ENCODE data around the gene ZNF335. TPM values are rescaled to one million over a fixed set of nuclear protein-coding genes. Genes with fewer than 3 reads are reported as not detected.

The ZNF335 gene
- total RNA-seq, 3 donors from 2014 or later (not counting 1 experiment from before 2014, with no cell fraction given) = 101 to 119 (median 102) TPM

DNA sequence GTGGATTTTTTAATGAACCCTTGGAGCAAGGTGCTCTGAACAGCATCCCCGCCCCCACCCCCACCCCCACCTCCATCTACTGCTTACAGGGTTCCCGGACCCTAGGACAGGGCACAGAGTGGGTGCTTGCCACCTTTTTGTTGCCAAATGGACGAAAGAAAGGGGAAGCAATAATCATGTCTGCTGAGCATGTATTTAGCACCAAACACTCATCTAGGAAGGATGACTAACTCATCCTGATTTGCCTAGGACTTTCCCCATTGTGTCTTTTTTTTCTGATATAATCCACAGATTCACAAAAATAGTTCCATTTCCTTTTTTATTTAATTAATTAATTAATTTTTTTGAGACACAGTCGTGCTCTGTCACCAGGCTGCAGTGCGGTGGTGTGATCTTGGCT lies 58.9 kb downstream of the ZNF335 start:
- Histone ChIP-seq H3K4me1 (ENCODE audit: control insufficient read depth, insufficient read depth, low read length) (peaks cover 23% of the 10 kb centered on the region), H3K4me3 (ENCODE audit: low read length) (no peak overlapping the region), H3K9me3 (ENCODE audit: control insufficient read depth, insufficient read depth, low read length) (no peaks in the 10 kb centered on the region), H3K27me3 (ENCODE audit: control insufficient read depth, insufficient read depth, low read length) (peaks cover 10% of the 10 kb centered on the region), H3K36me3 (ENCODE audit: control insufficient read depth, insufficient read depth, low read length) (no peaks in the 10 kb centered on the region), H3K27ac (ENCODE audit: low read length) (no peak overlapping the region)
- TF ChIP-seq, protein P1, sequence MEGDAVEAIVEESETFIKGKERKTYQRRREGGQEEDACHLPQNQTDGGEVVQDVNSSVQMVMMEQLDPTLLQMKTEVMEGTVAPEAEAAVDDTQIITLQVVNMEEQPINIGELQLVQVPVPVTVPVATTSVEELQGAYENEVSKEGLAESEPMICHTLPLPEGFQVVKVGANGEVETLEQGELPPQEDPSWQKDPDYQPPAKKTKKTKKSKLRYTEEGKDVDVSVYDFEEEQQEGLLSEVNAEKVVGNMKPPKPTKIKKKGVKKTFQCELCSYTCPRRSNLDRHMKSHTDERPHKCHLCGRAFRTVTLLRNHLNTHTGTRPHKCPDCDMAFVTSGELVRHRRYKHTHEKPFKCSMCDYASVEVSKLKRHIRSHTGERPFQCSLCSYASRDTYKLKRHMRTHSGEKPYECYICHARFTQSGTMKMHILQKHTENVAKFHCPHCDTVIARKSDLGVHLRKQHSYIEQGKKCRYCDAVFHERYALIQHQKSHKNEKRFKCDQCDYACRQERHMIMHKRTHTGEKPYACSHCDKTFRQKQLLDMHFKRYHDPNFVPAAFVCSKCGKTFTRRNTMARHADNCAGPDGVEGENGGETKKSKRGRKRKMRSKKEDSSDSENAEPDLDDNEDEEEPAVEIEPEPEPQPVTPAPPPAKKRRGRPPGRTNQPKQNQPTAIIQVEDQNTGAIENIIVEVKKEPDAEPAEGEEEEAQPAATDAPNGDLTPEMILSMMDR (IDR thresholded peaks at IDR 0.05) = no peak
- H3K9me3 Mint-ChIP-seq = no peaks in the 10 kb centered on the region
- H3K27ac Mint-ChIP-seq = no peak overlapping the region
- peaks cover 9 to 16% of the 10 kb centered on the region in 2 donors for H3K4me1 Mint-ChIP-seq
- DNase-seq (no peak), ATAC-seq (no peak)
- H3K27me3 Mint-ChIP-seq (ENCODE audit: low read depth in 2 of 2) = peaks cover 8 to 10% of the 10 kb centered on the region in 2 donors
- no peak overlapping the region for H3K4me3 Mint-ChIP-seq
- no peaks in the 10 kb centered on the region for H3K36me3 Mint-ChIP-seq
- 85% methylated on average over 4 of the region's 5 CpGs for WGBS (ENCODE audit: insufficient coverage)
- intact Hi-C loops (cut with micrococcal nuclease) = no loop called here

DNA sequence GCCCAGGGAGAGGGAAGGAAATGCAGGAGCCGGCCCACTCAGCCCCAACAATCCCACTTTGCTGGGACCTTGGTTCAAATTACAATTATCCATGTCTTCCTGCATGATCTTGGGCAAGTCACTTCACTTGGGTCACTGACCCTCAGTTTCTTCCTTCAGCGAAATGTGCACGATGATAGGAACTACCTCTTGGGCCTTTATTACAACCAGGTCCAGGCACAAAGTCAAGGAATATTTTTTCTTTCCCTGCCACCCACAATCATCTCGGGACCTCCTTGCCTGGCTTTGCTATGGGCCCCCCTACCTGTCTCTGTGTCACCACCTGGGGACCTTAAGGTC lies 59.7 kb downstream of the ZNF335 start:
- Histone ChIP-seq H3K27me3 (ENCODE audit: control insufficient read depth, insufficient read depth, low read length) (peaks cover 10% of the 10 kb centered on the region), H3K4me3 (ENCODE audit: low read length) (no peak overlapping the region), H3K4me1 (ENCODE audit: control insufficient read depth, insufficient read depth, low read length) (peaks cover 23% of the 10 kb centered on the region), H3K9me3 (ENCODE audit: control insufficient read depth, insufficient read depth, low read length) (no peaks in the 10 kb centered on the region), H3K27ac (ENCODE audit: low read length) (no peak overlapping the region), H3K36me3 (ENCODE audit: control insufficient read depth, insufficient read depth, low read length) (no peaks in the 10 kb centered on the region)
- DNase-seq (no peak), ATAC-seq (no peak)
- intact Hi-C loops (cut with micrococcal nuclease) = no loop called here
- WGBS (ENCODE audit: insufficient coverage) = 52% methylated on average over 4 of the region's 4 CpGs
- Mint-ChIP-seq H3K27me3 (ENCODE audit: low read depth in 2 of 2) (peaks cover 5 to 10% of the 10 kb centered on the region in 2 donors), H3K4me1 (peaks cover 9 to 16% of the 10 kb centered on the region in 2 donors), H3K27ac (peak overlapping the region in 1 of 2 donors; percentile 88), H3K9me3 (no peaks in the 10 kb centered on the region), H3K4me3 (peak overlapping the region; percentile 73), H3K36me3 (no peaks in the 10 kb centered on the region)
- TF ChIP-seq, protein P1 (IDR thresholded peaks at IDR 0.05) = no peak

DNA sequence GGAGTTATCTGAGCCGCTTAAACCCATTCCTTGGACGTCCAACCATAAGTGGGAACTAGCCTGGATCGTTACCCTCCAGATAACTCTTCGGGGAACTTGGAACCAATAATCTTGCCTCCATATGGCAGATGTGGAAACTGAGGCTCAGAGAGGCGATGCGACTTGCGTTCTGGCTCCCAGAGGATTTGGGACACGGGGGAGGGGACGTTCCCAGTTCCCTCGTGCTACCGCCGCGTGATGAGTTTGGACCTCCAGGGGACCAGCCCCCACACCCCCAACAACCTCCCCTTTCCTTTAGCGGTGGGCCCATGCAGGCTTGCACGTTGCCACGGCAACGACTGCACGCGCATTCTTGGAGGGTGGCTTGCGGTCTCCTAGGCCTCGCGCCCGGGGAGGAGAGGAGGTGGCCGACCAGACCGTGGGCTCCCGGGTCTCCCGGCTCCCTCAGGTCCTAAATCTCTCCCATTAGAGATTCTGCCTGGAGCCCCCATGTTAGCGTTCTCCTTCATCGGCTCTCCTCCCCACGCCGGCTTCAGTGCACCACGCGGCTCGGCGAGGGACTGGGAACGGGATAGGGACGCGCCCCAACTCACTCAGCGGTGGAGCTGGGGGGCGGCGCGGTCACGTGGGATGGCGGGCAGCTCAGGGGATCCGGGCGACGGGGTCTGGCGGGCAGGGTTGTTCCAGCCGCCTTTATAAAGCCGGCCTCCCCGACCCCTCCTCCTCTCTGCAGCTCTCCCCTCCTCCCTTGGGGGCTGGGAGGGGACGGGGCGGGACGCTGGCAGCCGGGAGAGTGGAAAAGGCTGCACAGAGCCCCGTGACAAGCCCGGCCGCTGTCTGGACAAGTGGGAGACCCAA lies 60.3 kb downstream of the ZNF335 start, which contains the start of gene PLTP:
Gene PLTP, minus strand, starts transcription at position 670 of the 858 bp plus-strand sequence. CDS start 703 bp downstream, outside the sequence.
- peak within 1 kb of the TSS; percentile 73 to 88 for H3K27ac Mint-ChIP-seq
- WGBS (ENCODE audit: insufficient coverage) = 2% methylated on average over 57 of the region's 58 CpGs
- intact Hi-C loops (cut with micrococcal nuclease) = loop anchor here (1.0 to 2.0 kb wide), 2 partner anchors 21 to 60 kb away; partner anchors contain the start of genes CTSA and NEURL2
- H3K27me3 Mint-ChIP-seq (ENCODE audit: low read depth in 2 of 2) = peaks cover 5 to 10% of the 10 kb centered on the region in 2 donors
- Histone ChIP-seq H3K4me3 (ENCODE audit: low read length) (peak within 1 kb of the TSS; percentile 41), H3K27ac (ENCODE audit: low read length) (no peak within 1 kb of the TSS), H3K9me3 (ENCODE audit: control insufficient read depth, insufficient read depth, low read length) (no peaks in the 10 kb centered on the region), H3K4me1 (ENCODE audit: control insufficient read depth, insufficient read depth, low read length) (peaks cover 23% of the 10 kb centered on the region), H3K36me3 (ENCODE audit: control insufficient read depth, insufficient read depth, low read length) (no peaks in the 10 kb centered on the region), H3K27me3 (ENCODE audit: control insufficient read depth, insufficient read depth, low read length) (peaks cover 10% of the 10 kb centered on the region)
- TF ChIP-seq, protein P1 (IDR thresholded peaks at IDR 0.05) = no peak
- ATAC-seq = no peak
- peaks cover 9 to 16% of the 10 kb centered on the region in 2 donors for H3K4me1 Mint-ChIP-seq
- DNase-seq = peak; percentile 38 to 65
- H3K4me3 Mint-ChIP-seq = peak within 1 kb of the TSS; percentile 75
- no peaks in the 10 kb centered on the region for H3K36me3 Mint-ChIP-seq
- no peaks in the 10 kb centered on the region for H3K9me3 Mint-ChIP-seq

Data from natural killer cell (primary cell).